NCI-H187 treated with DMSO at 0.1 percent for 48 hours (cell line): ENCODE data around the gene ADPRH.
"Not testable (repeated sequence)": the region's sequence is repeated elsewhere in the genome, so short reads cannot be mapped to it uniquely, and the experiment has no call there.

Experiments
- DNase-seq: peaks from one replicate; lab custom pipeline; 2025; lab: John Stamatoyannopoulos, UW

Gene ADPRH

DNA sequence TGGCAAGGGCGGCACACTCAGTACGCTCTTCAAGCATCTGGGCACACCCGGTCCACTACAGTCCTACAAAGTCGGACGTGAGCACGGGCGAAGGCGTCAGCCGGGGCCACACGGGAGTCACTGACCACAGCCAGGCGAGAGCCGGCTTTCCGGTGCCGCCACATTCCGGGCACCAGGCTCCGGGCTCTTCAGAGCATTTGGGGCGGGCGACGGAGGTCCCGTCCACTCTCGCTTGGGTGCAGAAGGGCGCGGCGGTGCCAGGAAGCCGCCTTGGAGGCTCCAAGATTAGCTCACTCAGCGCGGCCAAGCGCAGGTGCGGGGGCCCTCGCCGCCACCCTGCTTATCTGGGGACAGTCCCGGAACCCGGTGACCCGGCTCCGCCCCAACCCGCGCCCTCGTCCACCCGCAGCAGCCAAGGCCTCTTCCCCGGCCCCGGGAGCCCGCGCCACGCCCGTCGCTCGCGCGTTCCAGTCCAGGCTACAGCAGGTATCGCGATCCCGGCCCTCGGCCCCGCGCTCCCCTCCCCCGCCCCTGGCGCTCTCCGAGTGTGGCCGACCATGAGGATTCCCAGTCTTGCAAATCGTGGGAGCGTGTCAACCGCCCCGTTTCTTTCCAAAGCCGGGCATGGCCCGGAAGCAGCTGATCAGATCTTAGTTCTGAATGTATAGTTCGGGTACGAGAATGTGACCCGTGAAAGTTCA lies at the start of gene ADPRH:
TSS of gene ADPRH (plus strand) at position 127 of the 701 bp plus-strand sequence. CDS start 2,678 bp downstream, outside the sequence.
- no peak for DNase-seq

DNA sequence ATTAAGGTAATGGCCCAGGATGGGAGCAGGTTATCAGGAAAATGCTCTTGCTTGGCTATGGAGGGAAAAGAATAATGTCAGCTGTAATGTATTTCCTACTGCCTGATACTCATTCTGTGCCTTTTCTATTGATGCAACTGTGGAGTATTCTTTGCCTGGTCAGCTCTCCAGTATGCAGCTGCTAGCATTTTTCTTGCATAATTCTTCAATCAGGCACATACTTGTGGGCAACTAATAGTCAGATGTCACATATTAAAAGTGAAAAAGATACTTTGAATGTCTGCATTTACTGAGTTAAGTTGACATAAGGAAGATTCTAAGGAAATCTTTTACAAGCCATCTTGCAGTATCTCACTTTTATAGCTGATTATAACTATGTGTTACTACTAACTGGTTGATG lies 49.4 kb upstream of the ADPRH start:
- DNase-seq, result no peak

DNA sequence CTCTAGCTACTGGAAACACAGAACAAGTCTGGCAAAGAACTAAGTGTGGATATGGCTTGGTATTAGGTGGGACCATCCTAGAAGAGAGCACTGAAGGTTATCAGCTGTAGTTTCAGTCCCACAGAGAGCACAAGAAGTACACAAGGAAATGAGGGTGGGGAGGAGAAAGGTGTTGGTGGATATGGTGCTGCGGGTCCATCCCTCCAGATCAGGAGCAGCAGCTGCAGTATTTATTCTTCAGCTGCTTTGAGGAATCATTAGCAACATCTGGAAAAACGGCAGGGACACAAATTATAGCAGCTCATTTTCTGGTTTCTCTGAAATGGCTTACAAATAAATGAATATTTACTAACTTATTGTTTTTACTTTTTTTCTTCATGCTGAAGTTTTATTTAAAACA lies 48.8 kb upstream of the ADPRH start:
- no peak for DNase-seq

DNA sequence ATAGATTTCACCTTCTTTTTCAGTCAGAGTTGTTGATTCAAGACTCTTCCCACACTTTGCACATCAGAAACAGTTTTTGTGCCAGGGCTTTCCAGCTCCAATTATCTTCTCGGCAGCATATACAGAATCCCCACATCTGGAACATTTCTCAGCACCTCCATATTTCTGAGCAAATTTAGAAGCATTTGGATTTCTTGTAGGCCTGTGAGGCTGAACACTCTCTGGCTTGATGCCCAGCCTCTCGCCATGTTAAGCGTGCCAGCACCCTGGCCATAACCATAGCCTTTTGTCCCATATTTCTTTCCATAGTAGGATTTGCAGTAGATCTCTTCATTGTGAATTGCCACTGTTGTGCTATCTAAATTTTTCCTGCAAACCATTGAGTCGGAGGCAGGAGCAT lies 48.1 kb upstream of the ADPRH start:
- no peak for DNase-seq

DNA sequence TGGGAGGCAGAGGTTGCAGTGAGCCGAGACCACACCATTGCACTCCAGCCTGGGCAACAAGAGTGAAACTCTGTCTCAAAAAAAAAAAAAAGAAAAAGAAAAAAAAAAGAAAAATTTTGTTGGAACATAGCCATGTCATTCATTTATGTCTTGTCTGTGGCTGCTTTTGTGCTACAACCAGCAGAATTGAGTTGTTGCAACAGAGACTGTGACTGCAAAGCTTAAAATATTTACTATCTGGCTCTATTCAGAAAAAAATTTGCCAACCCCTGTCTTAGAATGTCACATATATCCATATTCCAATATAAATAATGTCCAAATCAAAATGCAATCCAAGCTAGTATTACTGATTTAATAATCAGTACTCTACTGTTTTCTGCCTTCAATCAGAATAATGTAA lies 45.0 kb upstream of the ADPRH start:
- no peak for DNase-seq

DNA sequence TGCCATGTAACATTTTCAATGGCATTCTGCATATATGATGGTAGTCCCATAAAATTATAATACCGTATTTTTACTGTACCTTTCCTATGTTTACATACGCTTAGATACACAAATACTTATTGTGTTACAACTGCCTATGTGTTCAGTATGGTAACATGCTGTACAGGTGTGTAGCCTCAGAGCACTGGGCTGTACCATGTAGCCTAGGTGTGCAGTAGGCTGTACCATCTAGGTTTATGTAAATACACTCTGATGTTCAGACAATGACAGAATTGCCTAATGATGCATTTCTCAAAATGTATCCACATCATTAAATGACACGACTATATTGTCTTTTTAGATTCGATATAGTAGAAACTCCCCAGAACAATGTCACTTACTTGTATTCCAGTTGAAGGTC lies 42.5 kb upstream of the ADPRH start:
- DNase-seq, result no peak

DNA sequence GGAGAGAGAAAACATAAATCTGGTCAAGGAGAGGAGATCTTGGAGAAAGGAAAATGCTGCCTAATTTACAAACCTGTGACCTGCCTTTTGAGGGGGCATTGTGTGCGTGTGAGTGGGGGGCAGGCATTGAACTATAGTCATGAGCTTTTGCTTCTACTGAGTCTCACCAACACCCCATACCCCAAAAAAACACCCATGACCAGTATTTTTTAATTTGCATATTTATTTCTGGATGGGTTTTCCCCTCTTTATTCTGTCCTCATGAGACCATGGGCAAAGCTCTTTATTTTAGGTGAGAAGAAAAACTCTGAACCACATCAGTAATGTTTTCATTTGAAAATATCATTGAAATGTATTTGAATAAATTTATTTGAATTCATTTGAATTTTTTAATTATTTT lies 40.5 kb upstream of the ADPRH start:
- no peak for DNase-seq

DNA sequence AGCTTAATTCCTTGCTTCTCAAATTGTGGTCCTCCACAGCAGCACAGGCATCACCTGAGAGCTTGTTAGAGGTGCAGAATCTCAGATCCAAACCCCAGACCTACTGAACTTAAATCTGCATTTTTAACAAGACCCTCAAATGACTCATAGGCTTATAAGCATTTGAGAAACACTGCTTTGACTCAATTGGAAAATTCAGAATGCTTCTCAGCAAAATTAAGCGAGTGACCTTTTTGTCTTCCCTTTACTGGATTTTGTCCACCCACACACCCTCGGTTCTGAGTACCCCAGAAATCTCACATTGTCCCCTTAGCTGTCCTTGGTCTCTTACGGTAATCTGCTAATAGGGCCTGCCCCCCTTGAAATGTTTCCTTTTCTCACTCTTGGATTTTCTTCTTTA lies 37.7 kb upstream of the ADPRH start:
- no peak for DNase-seq

DNA sequence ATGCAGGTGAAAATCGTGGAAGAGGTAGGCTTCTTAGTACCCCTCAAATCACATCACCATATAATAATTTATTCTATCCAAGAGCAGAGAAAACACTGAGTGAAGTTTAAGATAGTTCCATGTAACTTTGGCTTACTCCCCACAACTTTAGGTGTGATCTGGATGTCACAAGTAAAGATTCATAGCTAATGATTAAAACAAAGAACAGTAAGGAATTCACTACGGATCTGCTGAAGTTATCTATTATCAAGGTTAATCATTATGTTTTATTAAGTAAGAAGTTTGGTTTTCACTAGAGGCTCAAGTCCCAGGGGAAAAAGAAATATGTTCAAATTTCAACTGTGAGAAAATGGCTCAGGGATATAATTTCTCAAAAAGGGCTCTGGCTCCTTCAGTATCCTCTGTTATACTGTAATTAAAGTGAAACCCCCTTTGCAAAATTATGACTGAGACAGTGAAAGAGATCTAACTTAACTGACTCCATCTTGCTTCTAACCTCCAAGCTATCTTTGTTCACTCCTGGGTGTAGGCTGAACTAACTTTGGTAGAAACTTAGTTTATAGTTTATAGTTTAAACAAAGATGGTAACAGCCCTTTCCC lies 37.0 kb upstream of the ADPRH start:
- no peak for DNase-seq

DNA sequence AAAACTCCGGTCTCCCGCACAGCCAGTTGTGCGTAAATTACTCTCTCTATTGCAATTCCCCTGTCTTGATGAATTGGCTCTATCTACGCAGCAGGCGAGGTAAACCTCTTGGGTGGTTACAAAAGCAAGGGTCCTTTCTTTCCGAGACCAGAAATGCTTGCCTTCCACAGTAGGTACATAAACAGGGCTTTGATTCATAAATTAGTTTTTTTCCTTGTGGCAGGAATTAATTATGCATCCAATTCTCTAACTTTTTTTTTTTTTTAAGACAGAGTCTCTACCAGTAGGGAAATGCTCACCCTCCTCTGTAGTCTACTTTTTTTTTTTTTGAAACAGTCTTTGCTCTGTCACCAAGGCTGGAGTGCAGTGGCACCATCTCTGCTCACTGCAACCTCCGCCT lies 36.1 kb upstream of the ADPRH start:
- no peak for DNase-seq

DNA sequence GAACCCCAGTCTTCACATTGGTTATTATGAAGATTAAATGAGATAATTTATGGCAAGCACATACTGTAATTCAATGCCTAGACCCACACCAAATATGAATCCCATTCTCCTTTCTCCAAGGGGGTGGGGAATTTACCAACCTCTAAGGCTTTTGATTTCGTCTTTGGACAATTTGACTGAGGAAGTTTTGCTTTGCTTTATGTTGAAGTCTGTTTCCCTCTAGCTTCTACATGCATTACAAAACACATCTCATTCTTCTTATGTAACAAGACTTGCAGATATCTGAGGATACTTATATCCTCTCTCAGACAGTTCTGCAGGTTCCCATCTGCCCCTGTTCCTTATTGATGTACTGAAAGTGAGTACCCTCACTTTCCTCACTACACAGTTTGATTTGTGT lies 32.1 kb upstream of the ADPRH start:
- no peak for DNase-seq

DNA sequence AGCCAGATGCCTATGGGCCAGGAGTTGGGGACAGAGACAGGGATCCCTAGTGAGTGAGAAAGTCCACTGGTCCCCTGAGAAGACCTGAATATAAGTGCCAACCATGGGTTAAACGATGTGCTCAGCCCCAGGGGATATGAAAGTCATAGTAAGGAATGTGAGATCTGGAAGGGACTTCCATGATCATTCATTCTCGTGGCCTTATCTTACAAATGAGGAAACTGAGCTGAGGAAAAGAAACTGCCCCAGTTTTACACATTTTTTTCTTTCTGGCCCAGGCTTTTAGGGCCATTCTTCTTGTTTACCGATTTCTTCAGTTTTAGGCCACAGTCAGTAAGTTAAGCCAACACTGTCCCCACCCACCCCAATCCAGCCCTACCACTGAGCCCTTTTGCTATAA lies 31.0 kb upstream of the ADPRH start:
- DNase-seq, result no peak

DNA sequence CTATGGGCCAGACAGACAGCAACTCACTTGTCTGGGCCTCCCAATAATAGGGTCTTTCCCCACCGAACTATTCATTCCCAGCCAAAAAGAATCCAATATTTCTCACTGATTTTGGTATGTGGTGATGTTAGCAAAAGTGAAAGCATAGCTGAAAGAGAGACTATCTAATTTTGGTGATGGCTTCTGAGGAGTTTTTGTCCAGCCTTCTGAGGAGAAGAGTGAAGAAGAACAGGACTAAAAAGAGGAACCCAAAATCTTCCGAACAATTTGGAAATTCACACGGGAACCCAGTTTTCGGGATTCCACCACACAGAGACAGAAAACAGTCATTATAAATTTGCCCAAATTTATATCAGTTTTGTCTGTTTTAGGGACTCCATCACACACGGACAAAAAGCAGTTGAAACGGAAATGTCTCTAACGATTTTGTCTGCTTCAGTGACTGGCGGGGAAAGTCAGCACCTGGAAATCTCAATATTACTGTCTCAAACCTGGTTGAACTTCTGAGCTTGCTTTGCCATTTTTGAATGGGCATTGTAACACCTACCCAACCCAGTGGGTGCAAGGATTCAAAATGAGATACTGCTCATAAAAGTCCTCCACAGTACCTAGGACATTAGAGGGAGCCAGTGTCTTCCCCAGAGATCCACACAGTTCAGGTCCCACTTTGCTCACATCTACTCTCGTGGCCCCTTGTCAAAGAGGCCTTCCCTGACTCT lies 28.9 kb upstream of the ADPRH start:
- DNase-seq, result no peak

DNA sequence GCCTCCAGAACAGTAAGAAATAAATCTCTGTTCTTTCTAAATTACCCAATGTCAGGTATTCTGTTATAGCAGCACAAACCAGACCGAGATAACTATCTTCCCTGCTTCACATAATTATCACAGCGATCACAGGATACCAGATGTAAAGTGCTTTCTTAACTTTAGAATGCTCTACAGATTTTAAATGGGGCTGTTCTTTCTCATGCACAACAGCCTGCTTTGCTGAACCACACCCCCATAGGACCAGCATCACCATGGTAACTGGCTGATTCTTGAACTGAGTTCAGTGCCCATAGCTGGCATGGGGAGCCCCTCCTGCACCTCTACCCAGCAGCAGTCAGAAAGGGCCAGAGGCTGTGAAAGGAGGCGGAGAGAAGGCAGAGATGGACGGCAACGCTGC lies 27.7 kb upstream of the ADPRH start:
- DNase-seq, result no peak

DNA sequence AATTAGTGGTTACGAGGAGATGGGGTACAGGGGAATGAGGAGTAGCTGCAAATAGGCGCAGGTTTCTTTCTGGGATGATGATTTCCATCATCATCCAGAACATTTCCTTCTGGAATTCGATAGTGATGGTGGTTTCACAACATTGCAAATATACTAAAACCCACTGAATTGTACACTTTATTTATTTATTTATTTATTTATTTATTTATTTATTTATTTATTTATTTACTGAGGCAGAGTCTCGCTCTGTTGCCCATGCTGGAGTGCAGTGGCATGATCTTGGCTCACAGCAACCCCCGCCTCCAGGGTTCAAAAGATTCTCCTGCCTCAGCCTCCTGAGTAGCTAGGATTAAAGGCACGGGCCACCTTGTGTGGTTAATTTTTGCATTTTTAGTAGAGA lies 26.4 kb upstream of the ADPRH start:
- DNase-seq, result not testable (repeated sequence)

DNA sequence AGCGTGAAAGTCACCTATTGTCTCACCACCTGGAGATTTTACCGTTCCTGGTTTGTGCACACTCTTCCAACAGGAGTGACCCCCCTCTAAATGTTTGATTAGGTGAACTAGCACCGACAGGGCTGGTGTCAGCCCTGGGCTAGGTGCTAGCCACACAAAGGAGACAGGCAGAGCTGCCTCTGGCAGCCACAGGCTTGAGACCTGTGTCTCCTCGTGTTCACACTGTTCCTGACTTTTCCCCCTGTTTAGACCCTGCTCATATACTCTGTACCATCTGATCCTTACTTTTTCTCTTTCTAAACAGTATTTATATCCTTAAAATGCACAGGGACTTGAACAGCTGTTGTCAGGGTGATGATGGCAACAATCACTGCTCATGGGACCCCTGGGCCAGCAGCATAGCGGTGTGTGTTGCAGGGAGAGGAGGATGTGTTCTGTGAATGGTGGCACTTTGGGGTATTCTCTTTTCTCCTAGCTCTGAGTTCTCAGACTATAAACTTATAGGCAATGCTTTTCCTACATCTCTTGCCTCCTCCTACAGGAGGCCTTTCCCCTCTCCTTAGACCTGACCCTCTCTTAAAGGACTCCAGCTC lies 25.4 kb upstream of the ADPRH start:
- no peak for DNase-seq

DNA sequence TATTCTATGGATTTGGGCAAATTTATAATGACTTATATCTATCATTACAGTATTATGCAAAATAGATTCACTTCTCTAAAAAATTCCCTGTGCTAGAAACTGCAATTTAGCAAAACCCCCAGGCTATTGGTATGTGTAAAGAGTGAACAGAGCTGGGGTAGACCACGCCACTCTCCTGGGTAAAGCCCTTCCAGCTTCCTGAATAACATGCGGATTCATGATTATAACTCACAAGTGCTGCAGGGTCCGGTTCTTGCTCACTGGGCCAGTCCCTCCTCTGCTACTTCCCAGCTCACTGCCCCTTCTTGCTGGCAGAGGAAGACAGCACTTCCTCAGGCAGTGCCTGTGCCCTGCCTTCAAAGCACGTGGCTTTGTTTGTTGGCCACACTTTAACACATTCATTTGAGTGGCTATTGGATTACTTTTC lies 24.0 kb upstream of the ADPRH start:
- no peak for DNase-seq

DNA sequence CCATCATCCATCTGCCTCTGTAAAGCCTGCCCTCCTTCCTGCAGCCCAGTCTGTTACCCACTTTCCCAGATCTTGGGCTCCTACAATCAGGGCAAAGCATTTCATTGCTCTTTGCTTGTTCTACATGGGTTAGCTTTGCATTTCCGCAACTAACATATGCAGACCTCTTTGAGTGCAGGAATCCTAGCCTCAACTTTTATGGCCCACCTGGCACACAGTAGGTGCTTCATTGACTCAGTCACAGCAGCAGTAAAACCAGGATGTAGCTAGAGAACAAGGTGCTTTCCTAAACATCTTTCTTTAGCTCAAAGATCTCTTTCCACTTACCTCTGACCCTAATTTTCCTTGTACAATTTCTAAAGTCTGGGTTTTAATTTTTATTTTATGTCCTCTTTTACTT lies 23.4 kb upstream of the ADPRH start:
- DNase-seq, result no peak

DNA sequence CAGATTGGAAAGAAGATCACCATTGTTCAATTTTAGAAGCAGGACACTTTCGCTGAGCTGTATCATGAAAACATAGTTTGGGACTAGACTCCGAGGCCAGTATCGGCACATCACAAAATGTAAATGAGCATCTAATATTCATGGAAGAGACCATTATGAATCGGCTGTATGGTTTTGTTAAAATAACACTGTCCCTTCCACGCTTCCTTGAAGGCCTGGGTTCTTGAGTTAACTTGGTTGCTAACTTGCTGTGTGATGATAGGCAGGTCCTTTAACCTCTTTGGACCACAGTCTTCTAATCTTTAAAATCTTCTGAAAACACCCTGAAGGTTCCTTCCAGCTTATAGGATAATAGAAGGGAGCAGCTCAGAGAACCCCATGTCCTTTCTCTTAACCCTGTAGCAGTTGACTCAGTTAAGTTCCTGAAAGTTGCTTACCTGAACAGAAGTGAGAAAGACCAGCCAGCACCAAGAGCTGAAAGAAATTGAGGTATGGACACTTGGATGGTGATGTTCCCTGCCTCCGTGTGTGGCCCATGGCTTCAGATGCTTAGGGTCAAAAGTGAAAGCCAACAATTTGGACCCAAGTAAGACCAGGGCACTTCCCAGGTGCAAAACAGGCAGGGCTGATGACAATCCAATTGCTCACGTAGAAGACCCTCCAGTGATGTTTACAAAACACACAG lies 22.0 kb upstream of the ADPRH start:
- no peak for DNase-seq

DNA sequence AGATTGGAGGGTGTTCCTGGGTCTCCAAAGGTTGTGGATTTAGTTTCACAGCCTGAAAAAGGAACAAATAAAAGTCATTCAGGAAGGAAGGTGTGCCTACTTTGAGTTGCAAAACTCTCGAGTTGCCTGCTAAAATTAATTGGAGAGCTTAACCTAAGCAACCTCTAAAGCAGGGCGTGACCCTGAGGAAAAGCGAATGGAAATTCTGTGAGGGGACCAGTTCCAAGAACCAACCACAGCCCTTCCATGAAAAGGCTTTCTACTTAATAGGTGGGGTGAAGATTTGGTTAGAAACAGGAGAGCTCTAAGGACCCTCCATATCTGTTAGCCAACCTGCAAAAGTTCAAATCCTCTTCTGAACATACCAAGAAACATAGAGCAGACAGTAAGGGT lies 21.4 kb upstream of the ADPRH start:
- DNase-seq, result no peak

DNA sequence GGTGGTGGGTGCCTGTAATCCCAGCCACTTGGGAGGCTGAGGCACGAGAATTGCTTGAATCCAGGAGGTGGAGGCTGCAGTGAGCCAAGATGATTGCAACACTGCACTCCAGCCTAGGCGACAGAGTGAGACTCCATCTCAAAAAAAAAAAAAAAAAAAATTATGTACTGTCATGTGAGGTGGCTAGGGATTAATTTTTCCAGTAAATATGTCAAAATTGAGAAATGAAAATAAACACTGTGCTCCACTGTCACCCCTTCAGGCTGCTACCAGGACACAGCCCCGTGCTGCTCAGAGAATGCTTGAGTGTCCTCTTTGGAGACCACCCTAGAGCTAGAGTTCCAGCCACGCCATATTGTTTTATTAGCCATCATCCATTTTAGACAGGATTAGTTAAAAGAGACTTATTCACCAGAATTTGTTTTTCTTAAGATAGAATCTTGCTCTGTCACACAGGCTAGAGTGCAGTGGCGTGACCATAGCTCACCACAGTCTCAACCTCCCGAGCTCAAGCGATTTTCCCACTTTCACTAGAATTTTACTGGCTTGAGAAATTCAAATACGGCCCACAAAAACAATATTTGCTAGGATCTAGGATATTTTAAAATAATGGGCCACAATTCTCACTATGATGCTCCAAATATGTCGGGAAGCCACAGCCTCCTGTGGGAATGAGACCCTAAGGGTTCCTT lies 20.5 kb upstream of the ADPRH start:
- no peak for DNase-seq

DNA sequence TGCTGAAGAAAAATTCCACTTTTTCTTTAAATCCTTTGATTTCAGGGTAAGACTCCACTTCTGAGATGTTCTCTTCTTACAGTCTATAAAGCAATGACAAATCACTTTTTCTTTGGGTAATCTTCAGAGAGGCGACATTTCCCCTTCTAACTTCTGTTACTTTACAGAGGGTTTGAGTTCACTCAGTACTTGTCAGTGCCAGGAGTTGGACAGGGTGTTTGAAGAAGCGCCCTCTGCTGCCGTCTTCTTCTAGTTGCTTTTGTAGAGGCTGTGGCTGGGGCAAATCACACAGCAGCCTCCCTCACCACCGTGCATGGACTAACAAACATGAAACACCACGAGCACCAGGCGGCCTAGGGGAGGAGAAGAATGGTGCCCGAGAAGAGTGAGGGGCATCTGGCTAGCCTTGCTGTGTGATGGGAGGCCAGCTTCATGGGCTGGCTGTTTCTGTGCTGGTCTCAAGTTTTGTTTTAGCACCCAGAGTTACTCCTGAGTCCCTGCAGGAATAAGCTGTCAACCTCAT lies 19.8 kb upstream of the ADPRH start, which contains the start of gene CD80:
TSS of gene CD80 (minus strand) at position 174 of the 523 bp plus-strand sequence. CDS start 1,886 bp downstream, outside the sequence.
- DNase-seq, result no peak
